HUES64 (cell line): ENCODE results near the gene FAU. TPM values are rescaled to one million over a fixed set of nuclear protein-coding genes. Genes with fewer than 3 reads are reported as not detected.

Source experiments
- H3K27ac ChIP-seq: 2 replicates; pipeline ENCODE4 v1.7.0; 2013; ENCODE audit warnings: low read depth, low read length, inconsistent platforms
- H3K27me3 ChIP-seq: 2 replicates; pipeline ENCODE4 v1.6.1; 2013; ENCODE audit warnings: mild to moderate bottlenecking, low read length; ENCODE audit not compliant: insufficient read depth
- H3K36me3 ChIP-seq: 2 replicates; pipeline ENCODE4 v1.6.1; 2013; ENCODE audit warnings: mild to moderate bottlenecking, low read length; ENCODE audit not compliant: insufficient read depth
- H3K4me1 ChIP-seq: 2 replicates; pipeline ENCODE4 v1.6.1; 2013; ENCODE audit warnings: mild to moderate bottlenecking, low read length, moderate library complexity; ENCODE audit not compliant: insufficient read depth
- H3K4me3 ChIP-seq: 2 replicates; pipeline ENCODE4 v1.5.1; 2013; ENCODE audit warnings: mild to moderate bottlenecking, low read length, moderate library complexity
- H3K9ac ChIP-seq: 2 replicates; pipeline ENCODE4 v1.6.1; 2013; ENCODE audit warnings: mild to moderate bottlenecking, low read depth, low read length
- H3K9me3 ChIP-seq: 2 replicates; pipeline ENCODE4 v1.6.1; 2013; ENCODE audit warnings: low read depth, low read length; ENCODE audit not compliant: insufficient read depth
- WGBS: fragments of 150-250, 120-280 bp; methylation state at CpG from one replicate; pipeline ENCODE4 v1.1.7; 2013; ENCODE audit warnings: missing lambda C conversion rate; 5-methylcytosine and 5-hydroxymethylcytosine counted together
- polyA plus RNA-seq, 2 experiments: library from polyadenylated mRNA; stranded (reverse); fragments of 50-300 nt; gene quantifications; one replicate each; pipeline ENCODE4 v1.2.3, GENCODE V29; 2013

FAU gene
- polyA plus RNA-seq (2013, experiment 1 of 2) = 815 TPM
- 790 TPM for polyA plus RNA-seq (2013, experiment 2 of 2)

GRCh38 chr11:65121865-65122696 lies at the start of gene FAU, which contains the start of gene MRPL49:
Gene FAU (minus strand): TSS chr11:65122134. CDS start chr11:65121813, 321 bp downstream.
Gene MRPL49 (plus strand): TSS chr11:65122321. CDS start chr11:65122347, 26 bp downstream.
- peak within 1 kb of the TSS; percentile 96 for H3K9ac ChIP-seq
- H3K27me3 ChIP-seq = no peaks in the 10 kb centered on the region
- H3K4me3 ChIP-seq = peak within 1 kb of the TSS; percentile 90
- peaks cover 63% of the 10 kb centered on the region for H3K36me3 ChIP-seq
- peaks cover 7% of the 10 kb centered on the region for H3K4me1 ChIP-seq
- H3K27ac ChIP-seq = peak within 1 kb of the TSS; percentile 76
- no peaks in the 10 kb centered on the region for H3K9me3 ChIP-seq
- under 1% methylated on average over 64 of the region's 64 CpGs for WGBS

- Histone ChIP-seq H3K4me3 (no peak within 1 kb of the TSS), H3K36me3 (no peaks in the 10 kb centered on the region), H3K27ac (no peak within 1 kb of the TSS), H3K27me3 (no peaks in the 10 kb centered on the region), H3K9me3 (no peaks in the 10 kb centered on the region), H3K9ac (no peak within 1 kb of the TSS), H3K4me1 (peaks cover 5% of the 10 kb centered on the region; the same call in 1 of the 2 replicates)
- 72% methylated on average over 20 of the region's 21 CpGs for WGBS
Observed at GRCh38 chr11:65170058-65170534, 48.2 kb upstream of the FAU start, which contains the start of gene SPDYC. Gene SPDYC (plus strand): TSS chr11:65170233. CDS start chr11:65171358, 1,125 bp downstream.

- peaks cover 5% of the 10 kb centered on the region; the same call in 1 of the 2 replicates for H3K4me1 ChIP-seq
- H3K36me3 ChIP-seq = no peaks in the 10 kb centered on the region
- no peak overlapping the region for H3K27ac ChIP-seq
- no peak overlapping the region for H3K4me3 ChIP-seq
- no peak overlapping the region for H3K9ac ChIP-seq
- H3K27me3 ChIP-seq = no peaks in the 10 kb centered on the region
- 93% methylated on average over 10 of the region's 11 CpGs for WGBS
- no peaks in the 10 kb centered on the region for H3K9me3 ChIP-seq
Observed at GRCh38 chr11:65169164-65169641, 47.3 kb upstream of the FAU start.

GRCh38 chr11:65167656-65168055 lies 45.7 kb upstream of the FAU start:
- no peak overlapping the region for H3K27ac ChIP-seq
- H3K4me3 ChIP-seq = no peak overlapping the region
- no peaks in the 10 kb centered on the region for H3K36me3 ChIP-seq
- H3K9me3 ChIP-seq = no peaks in the 10 kb centered on the region
- WGBS = 95% methylated on average over 3 of the region's 3 CpGs
- no peak overlapping the region for H3K9ac ChIP-seq
- peaks cover 5% of the 10 kb centered on the region; the same call in 1 of the 2 replicates for H3K4me1 ChIP-seq
- no peaks in the 10 kb centered on the region for H3K27me3 ChIP-seq

- peaks cover 5% of the 10 kb centered on the region; the same call in 1 of the 2 replicates for H3K4me1 ChIP-seq
- no peak overlapping the region for H3K4me3 ChIP-seq
- no peaks in the 10 kb centered on the region for H3K27me3 ChIP-seq
- no peaks in the 10 kb centered on the region for H3K36me3 ChIP-seq
- H3K9ac ChIP-seq = no peak overlapping the region
- no peak overlapping the region for H3K27ac ChIP-seq
- no peaks in the 10 kb centered on the region for H3K9me3 ChIP-seq
- 92% methylated on average over 2 of the region's 3 CpGs for WGBS
Observed at GRCh38 chr11:65166893-65167292, 45.0 kb upstream of the FAU start.

GRCh38 chr11:65165410-65166317 lies 43.7 kb upstream of the FAU start:
- no peaks in the 10 kb centered on the region for H3K9me3 ChIP-seq
- H3K36me3 ChIP-seq = no peaks in the 10 kb centered on the region
- peaks cover 5% of the 10 kb centered on the region; the same call in 1 of the 2 replicates for H3K4me1 ChIP-seq
- H3K27ac ChIP-seq = no peak overlapping the region
- 0 out of 2 replicates have a peak overlapping the region, but pooled peaks have one; percentile 26 for H3K9ac ChIP-seq
- no peak overlapping the region for H3K4me3 ChIP-seq
- H3K27me3 ChIP-seq = no peaks in the 10 kb centered on the region
- WGBS = 88% methylated on average over 30 of the region's 31 CpGs

- Histone ChIP-seq H3K27ac (no peak overlapping the region), H3K9ac (no peak overlapping the region), H3K4me3 (no peak overlapping the region), H3K27me3 (no peaks in the 10 kb centered on the region), H3K36me3 (no peaks in the 10 kb centered on the region), H3K4me1 (no peaks in the 10 kb centered on the region), H3K9me3 (no peaks in the 10 kb centered on the region)
- 80% methylated on average over 2 of the region's 2 CpGs for WGBS
Observed at GRCh38 chr11:65163684-65164083, 41.8 kb upstream of the FAU start.

GRCh38 chr11:65160643-65161042 lies 38.7 kb upstream of the FAU start:
- Histone ChIP-seq H3K27me3 (no peaks in the 10 kb centered on the region), H3K27ac (no peak overlapping the region), H3K4me3 (no peak overlapping the region), H3K4me1 (no peaks in the 10 kb centered on the region), H3K36me3 (no peaks in the 10 kb centered on the region), H3K9ac (no peak overlapping the region), H3K9me3 (no peaks in the 10 kb centered on the region)
- 79% methylated on average over 2 of the region's 3 CpGs for WGBS

GRCh38 chr11:65159012-65159411 lies 37.1 kb upstream of the FAU start:
- H3K4me1 ChIP-seq = no peaks in the 10 kb centered on the region
- H3K36me3 ChIP-seq = no peaks in the 10 kb centered on the region
- H3K9me3 ChIP-seq = no peaks in the 10 kb centered on the region
- H3K27ac ChIP-seq = no peak overlapping the region
- H3K27me3 ChIP-seq = no peaks in the 10 kb centered on the region
- no peak overlapping the region for H3K4me3 ChIP-seq
- H3K9ac ChIP-seq = no peak overlapping the region
- WGBS = 93% methylated on average over 3 of the region's 5 CpGs

GRCh38 chr11:65157336-65157735 lies 35.4 kb upstream of the FAU start:
- Histone ChIP-seq H3K27ac (no peak overlapping the region), H3K36me3 (no peaks in the 10 kb centered on the region), H3K9ac (no peak overlapping the region), H3K9me3 (no peaks in the 10 kb centered on the region), H3K27me3 (no peaks in the 10 kb centered on the region), H3K4me3 (no peak overlapping the region), H3K4me1 (no peaks in the 10 kb centered on the region)
- 86% methylated on average over 3 of the region's 3 CpGs for WGBS
